ENCODE measurements around the gene PSRC1.
"Not testable (repeated sequence)": the region's sequence is repeated elsewhere in the genome, so short reads cannot be mapped to it uniquely, and the experiment has no call there.

The PSRC1 gene

DNA sequence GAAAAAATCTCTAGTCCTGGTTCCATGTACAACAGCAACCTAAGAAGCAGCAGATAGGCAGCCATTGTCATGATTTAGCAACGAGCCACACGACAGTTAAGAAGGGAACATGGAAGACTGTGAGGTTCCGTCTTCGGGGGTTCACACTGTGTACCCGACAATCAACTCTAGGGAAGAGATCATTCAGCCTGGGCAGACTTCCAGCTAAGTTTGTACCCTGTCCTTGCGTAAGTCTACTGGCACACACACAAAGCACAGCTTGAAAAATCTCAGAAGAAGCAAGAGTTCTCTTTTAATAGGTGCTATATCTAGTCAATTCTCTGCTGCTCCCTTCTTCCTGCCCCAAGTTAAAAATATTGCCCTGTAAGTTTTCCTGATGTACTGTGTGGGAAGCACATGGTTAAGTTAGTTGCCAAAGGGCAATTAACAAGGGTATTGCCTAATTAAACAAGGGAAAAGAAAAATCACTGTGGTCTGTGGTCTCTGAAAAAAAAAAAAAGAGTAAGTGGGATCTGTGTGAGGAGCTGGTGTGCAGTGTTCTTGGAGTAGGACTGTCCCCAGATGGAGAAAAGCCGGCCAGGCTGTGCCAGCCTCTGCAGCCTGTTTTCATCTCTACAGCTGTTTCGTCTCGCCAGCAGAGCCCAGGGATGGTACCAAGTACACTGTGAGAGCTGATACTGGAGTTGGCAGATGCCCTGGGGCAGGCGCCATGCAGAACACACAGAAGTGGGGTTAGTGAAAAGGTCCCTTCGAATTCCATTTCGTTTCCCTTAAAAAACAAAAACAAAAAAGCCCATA is 30.2 kb upstream of the PSRC1 start:
- no peaks in the 10 kb centered on the region for H3K36me3 ChIP-seq (ENCODE audit: insufficient read depth, low read length)
- peak overlapping the region; percentile 74 for H3K27ac ChIP-seq
- no peak for TF ChIP-seq FOXP2 (optimal IDR thresholded peaks at IDR 0.05; ENCODE audit: control extremely low read depth, extremely low read length, insufficient read depth)
- no peak for TF ChIP-seq EZH2 (IDR thresholded peaks at IDR 0.05)
- no peak for TF ChIP-seq POLR2AphosphoS5 (IDR thresholded peaks at IDR 0.05; ENCODE audit: borderline replicate concordance, low read depth, low read length)
- H3K4me3 ChIP-seq = peak overlapping the region; percentile 51
- H3K9me3 ChIP-seq (ENCODE audit: low read depth, low read length) = no peaks in the 10 kb centered on the region
- no peak overlapping the region for H3K9ac ChIP-seq (ENCODE audit: insufficient read length)
- peak; percentile 34 for DNase-seq (ENCODE audit: low read depth, low spot score)

GRCh38 chr1:109312246-109312645 is 29.3 kb upstream of the PSRC1 start:
- H3K9ac ChIP-seq (ENCODE audit: insufficient read length) = no peak overlapping the region
- no peak for DNase-seq (ENCODE audit: low read depth, low spot score)
- H3K36me3 ChIP-seq (ENCODE audit: insufficient read depth, low read length) = no peaks in the 10 kb centered on the region
- TF ChIP-seq FOXP2 (optimal IDR thresholded peaks at IDR 0.05; ENCODE audit: control extremely low read depth, extremely low read length, insufficient read depth) (no peak), EZH2 (IDR thresholded peaks at IDR 0.05) (no peak), POLR2AphosphoS5 (IDR thresholded peaks at IDR 0.05; ENCODE audit: borderline replicate concordance, low read depth, low read length) (no peak)
- H3K9me3 ChIP-seq (ENCODE audit: low read depth, low read length) = no peaks in the 10 kb centered on the region
- no peak overlapping the region for H3K27ac ChIP-seq
- H3K4me3 ChIP-seq = no peak overlapping the region

GRCh38 chr1:109309347-109309746 is 26.4 kb upstream of the PSRC1 start:
- no peak overlapping the region for H3K27ac ChIP-seq
- no peaks in the 10 kb centered on the region for H3K9me3 ChIP-seq (ENCODE audit: low read depth, low read length)
- H3K9ac ChIP-seq (ENCODE audit: insufficient read length) = no peak overlapping the region
- no peak overlapping the region for H3K4me3 ChIP-seq
- H3K36me3 ChIP-seq (ENCODE audit: insufficient read depth, low read length) = no peaks in the 10 kb centered on the region
- TF ChIP-seq FOXP2 (optimal IDR thresholded peaks at IDR 0.05; ENCODE audit: control extremely low read depth, extremely low read length, insufficient read depth) (no peak), POLR2AphosphoS5 (IDR thresholded peaks at IDR 0.05; ENCODE audit: borderline replicate concordance, low read depth, low read length) (no peak), EZH2 (IDR thresholded peaks at IDR 0.05) (no peak)
- no peak for DNase-seq (ENCODE audit: low read depth, low spot score)

DNA sequence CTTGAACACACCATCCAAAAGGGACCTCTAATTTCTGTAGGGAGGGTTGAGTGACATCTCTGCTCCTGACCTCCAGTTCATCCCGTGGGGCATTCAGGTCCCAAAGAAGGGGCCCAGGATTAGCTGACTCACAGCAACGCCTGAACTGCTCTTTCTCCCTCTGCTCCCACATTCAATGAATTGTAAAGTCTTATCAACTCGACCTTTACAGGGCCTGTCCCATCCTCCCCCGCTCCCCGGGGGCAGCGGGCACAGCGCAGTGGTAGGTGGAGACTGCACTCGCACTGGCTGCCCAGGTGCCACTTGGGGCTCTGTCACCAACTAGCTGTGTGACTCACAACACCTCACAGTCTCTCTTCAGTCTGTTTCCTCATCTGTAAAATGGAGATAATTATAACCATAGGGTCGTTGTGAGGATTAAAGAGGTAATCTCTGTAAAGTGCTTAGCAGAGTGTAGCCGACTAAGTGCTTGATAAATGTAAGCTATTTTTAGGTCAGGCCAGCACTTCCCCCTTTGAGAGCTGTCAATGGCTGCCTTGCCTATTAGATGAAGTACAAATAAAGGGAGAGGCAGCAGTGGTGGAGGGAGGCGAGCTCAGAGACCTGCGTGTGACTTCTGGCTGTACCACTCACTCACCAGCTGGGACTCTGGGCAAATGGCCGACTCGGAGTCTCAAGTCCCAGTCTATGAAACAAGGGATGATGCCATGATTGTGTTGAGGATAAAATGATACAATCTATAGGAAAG is 24.5 kb upstream of the PSRC1 start:
- DNase-seq (ENCODE audit: low read depth, low spot score) = no peak
- Histone ChIP-seq H3K27ac (no peak overlapping the region), H3K36me3 (ENCODE audit: insufficient read depth, low read length) (no peaks in the 10 kb centered on the region), H3K4me3 (no peak overlapping the region), H3K9ac (ENCODE audit: insufficient read length) (no peak overlapping the region), H3K9me3 (ENCODE audit: low read depth, low read length) (no peaks in the 10 kb centered on the region)
- TF ChIP-seq POLR2AphosphoS5 (IDR thresholded peaks at IDR 0.05; ENCODE audit: borderline replicate concordance, low read depth, low read length) = no peak
- TF ChIP-seq EZH2 (IDR thresholded peaks at IDR 0.05) = no peak
- no peak for TF ChIP-seq FOXP2 (optimal IDR thresholded peaks at IDR 0.05; ENCODE audit: control extremely low read depth, extremely low read length, insufficient read depth)

DNA sequence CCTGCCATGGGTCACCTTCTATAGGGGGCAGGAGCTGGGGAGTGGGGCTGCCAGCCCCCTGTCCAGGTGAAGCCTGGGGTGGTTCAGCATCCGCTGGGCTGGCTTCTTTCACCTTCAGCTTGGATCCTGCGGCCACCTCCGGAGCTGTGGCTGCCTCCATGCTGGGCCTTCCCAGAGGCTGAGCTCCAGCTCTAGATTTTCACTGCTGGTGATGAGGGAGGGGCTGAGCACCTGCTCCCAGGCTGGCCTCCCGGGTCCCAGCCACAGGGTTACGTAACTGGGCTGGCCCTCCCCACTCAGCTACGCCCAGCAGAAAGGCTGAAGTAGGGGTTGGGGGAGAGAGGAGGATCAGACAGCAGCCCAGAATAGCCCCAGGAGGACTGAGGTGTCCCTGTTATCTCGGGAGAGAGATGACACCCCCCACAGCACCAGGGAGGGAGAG is 23.9 kb upstream of the PSRC1 start, which contains the start of gene MYBPHL:
Gene MYBPHL, minus strand, starts transcription at position 180 of the 442 bp plus-strand sequence. Its CDS starts 20 bp downstream, at position 160.
- Histone ChIP-seq H3K36me3 (ENCODE audit: insufficient read depth, low read length) (no peaks in the 10 kb centered on the region), H3K4me3 (no peak within 1 kb of the TSS), H3K9me3 (ENCODE audit: low read depth, low read length) (no peaks in the 10 kb centered on the region), H3K27ac (no peak within 1 kb of the TSS), H3K9ac (ENCODE audit: insufficient read length) (no peak within 1 kb of the TSS)
- TF ChIP-seq EZH2 (IDR thresholded peaks at IDR 0.05) = no peak
- no peak for TF ChIP-seq FOXP2 (optimal IDR thresholded peaks at IDR 0.05; ENCODE audit: control extremely low read depth, extremely low read length, insufficient read depth)
- DNase-seq (ENCODE audit: low read depth, low spot score) = no peak

- not testable (repeated sequence) for DNase-seq (ENCODE audit: low read depth, low spot score); H3K4me3 ChIP-seq; H3K27ac ChIP-seq
Observed at GRCh38 chr1:109305991-109306390, 23.0 kb upstream of the PSRC1 start.

GRCh38 chr1:109304226-109304920 is 21.4 kb upstream of the PSRC1 start:
- Histone ChIP-seq H3K36me3 (ENCODE audit: insufficient read depth, low read length) (no peaks in the 10 kb centered on the region), H3K27ac (no peak overlapping the region), H3K9ac (ENCODE audit: insufficient read length) (no peak overlapping the region), H3K9me3 (ENCODE audit: low read depth, low read length) (no peaks in the 10 kb centered on the region), H3K4me3 (no peak overlapping the region)
- no peak for DNase-seq (ENCODE audit: low read depth, low spot score)
- TF ChIP-seq FOXP2 (optimal IDR thresholded peaks at IDR 0.05; ENCODE audit: control extremely low read depth, extremely low read length, insufficient read depth) = no peak
- TF ChIP-seq EZH2 (IDR thresholded peaks at IDR 0.05) = no peak
- TF ChIP-seq POLR2AphosphoS5 (IDR thresholded peaks at IDR 0.05; ENCODE audit: borderline replicate concordance, low read depth, low read length) = no peak

More at GRCh38 chr1:109305991-109306390, 23.0 kb upstream of the PSRC1 start:
- H3K9ac ChIP-seq (ENCODE audit: insufficient read length); H3K36me3 ChIP-seq (ENCODE audit: insufficient read depth, low read length); H3K9me3 ChIP-seq (ENCODE audit: low read depth, low read length): not testable (repeated sequence)

GRCh38 chr1:109301874-109302273 is 18.9 kb upstream of the PSRC1 start:
- Histone ChIP-seq H3K27ac (no peak overlapping the region), H3K9me3 (ENCODE audit: low read depth, low read length) (no peaks in the 10 kb centered on the region), H3K9ac (ENCODE audit: insufficient read length) (no peak overlapping the region), H3K36me3 (ENCODE audit: insufficient read depth, low read length) (no peaks in the 10 kb centered on the region), H3K4me3 (no peak overlapping the region)
- TF ChIP-seq EZH2 (IDR thresholded peaks at IDR 0.05) = no peak
- no peak for TF ChIP-seq FOXP2 (optimal IDR thresholded peaks at IDR 0.05; ENCODE audit: control extremely low read depth, extremely low read length, insufficient read depth)
- TF ChIP-seq POLR2AphosphoS5 (IDR thresholded peaks at IDR 0.05; ENCODE audit: borderline replicate concordance, low read depth, low read length) = no peak
- DNase-seq (ENCODE audit: low read depth, low spot score) = no peak

Measured in SK-N-MC (cell line).